Stimulated activated CD4-positive, alpha-beta T cell treated with anti-CD3 and anti-CD28 coated beads, Interleukin-15, amount 100 ng/mL, for 24 hours (primary cell): ENCODE data around the gene STRIP2.
"Not testable (repeated sequence)": the region's sequence is repeated elsewhere in the genome, so short reads cannot be mapped to it uniquely, and the experiment has no call there.

Source experiments
- DNase-seq: peaks from one replicate; pipeline ENCODE4 v3.0.0-alpha.2; 2020

Gene STRIP2

GRCh38 chr7:129498021-129498420 lies 63.8 kb downstream of the STRIP2 start:
- no peak for DNase-seq

GRCh38 chr7:129499999-129500398 lies 65.8 kb downstream of the STRIP2 start:
- no peak for DNase-seq

DNA sequence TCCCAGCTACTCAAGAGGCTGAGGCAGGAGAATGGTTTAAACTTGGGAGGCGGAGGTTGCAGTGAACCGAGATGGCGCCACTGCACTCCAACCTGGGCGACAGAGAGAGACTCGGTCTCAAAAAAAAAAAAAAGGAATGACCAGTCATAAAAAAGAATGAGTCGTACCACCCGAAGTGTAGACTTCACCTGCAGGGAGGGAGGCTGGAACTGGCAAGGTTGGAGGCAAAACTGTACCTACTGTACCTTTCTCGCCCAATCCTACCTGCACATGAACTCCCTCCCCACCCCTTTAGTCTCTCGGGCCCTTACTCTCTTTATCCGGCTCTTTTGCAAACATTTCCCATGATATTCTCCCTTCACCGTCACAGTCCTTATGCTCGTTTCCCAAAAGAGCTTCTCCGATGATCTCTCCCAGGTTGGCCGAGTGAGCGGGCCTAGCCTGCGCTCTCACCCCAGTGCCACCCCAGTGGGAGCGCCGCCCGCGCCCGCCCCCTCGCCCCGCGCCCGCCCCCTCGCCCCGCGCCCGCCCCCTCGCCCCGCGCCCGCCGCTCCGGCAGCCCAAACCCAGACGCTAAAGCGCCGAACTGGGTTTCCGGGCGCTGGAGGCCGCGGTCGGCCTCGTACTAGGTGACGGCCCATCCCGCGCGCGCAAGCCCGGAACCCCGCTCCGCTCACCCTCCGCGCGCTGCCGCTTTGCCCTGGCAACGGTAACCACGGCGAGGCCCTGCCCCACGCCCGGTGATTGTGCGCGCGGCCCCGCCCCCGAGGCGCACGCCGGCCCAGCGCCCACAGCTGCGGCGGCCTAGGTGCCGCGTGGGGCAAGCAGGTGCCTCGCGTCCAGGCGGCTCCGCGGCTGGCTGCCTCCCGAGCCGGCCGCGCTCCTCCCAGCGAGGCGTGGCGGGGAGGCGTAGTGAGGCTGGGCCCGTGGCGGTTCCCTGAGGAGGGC lies 67.8 kb downstream of the STRIP2 start, which contains the start of gene SMKR1:
Gene SMKR1 (plus strand): TSS at position 772 of the 948 bp plus-strand sequence. CDS start 294 bp downstream, outside the sequence.
- peak; percentile 93 for DNase-seq

DNA sequence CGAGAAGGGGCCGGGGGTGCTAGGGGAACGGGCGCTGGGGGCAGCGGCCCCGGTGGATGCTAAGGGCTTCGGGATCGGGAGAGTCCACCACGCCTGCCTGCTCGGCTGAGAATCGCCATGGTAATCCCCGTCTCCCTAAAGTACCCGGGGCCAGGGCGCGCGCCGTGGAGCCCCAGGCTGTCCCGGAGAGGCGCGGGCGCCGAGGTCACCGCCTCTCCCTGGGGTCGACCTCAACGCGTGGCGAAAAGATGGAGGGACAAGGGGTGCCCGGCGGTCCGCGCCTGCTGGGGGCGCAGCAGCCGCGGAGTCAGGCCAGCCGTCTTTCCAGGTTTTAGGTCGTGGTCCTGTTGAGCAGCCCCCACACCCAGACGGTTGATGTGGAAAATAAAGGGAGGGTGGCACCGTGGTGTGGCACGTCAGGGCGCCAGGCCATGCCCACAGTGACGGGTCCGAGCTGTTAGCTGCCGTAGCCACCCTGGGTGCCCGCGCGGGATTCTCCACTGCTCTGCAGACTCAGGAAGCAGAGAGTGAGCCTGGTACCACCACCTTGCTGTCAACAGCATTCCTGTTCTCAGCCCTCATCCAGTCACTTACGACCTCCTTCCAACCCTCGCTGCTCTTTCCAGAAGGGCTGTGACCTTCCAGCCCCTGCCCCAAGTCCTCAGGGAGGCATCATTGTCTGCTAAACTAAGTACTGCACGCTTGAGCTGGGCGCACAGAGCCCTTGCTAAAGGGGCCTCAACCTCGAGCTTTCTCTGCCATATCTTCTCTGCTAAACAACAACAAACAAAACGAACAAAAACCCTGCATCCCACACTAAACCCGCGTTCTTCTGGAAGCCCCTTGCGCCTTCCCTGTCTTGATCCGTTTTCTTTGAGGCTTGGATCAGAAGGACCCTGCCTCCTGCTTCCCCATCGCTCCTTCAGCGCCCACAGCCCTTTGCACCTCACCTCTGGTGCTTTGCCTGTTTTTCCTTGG lies 68.8 kb downstream of the STRIP2 start:
- peak; percentile 34 for DNase-seq

DNA sequence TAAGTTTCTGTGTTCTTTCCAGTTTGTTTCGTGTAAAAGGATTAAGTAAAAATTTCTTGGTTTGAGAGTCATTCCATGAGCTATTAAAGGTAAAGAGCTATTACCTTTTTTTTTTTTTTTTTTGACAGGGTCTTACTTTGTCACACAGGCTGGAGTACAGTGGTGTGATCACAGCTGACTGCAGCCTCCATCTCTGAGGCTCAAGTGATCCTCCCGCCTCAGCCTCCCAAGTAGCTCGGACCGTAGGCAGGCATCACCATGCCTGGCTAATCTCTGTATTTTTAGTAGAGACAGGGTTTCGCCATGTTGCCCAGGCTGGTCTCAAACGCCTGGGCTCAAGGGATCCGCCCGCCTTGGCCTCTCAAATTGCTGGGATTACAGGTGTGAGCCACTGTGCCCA lies 69.5 kb downstream of the STRIP2 start:
- no peak for DNase-seq

DNA sequence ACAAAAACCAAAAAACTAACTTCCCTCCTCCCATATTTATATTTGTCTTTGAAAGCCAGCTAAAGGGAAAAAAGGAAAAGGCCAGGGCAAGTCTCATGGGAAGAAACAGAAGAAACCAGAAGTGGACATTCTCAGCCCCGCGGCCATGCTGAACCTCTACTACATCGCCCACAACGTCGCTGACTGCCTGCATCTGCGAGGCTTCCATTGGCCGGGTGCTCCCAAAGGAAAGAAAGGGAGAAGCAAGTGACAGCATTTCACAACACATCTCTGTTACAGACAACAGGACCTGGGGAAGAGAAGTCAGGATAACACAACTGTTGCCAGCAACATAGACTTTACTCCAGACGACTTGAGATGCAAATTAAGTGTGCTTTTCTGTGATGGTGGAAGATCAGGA lies 78.0 kb downstream of the STRIP2 start:
- no peak for DNase-seq

GRCh38 chr7:129513546-129513945 lies 79.3 kb downstream of the STRIP2 start:
- DNase-seq: no peak

- no peak for DNase-seq
These were observed 80.5 kb downstream of the STRIP2 start for GRCh38 chr7:129514683-129515082.

GRCh38 chr7:129515381-129515780 lies 81.1 kb downstream of the STRIP2 start:
- DNase-seq: no peak

- DNase-seq: no peak
These were observed 83.7 kb downstream of the STRIP2 start for GRCh38 chr7:129517931-129518330.

- DNase-seq: no peak
These were observed 85.2 kb downstream of the STRIP2 start for GRCh38 chr7:129519464-129519863.

- DNase-seq: no peak
These were observed 88.1 kb downstream of the STRIP2 start for GRCh38 chr7:129522088-129522970.

DNA sequence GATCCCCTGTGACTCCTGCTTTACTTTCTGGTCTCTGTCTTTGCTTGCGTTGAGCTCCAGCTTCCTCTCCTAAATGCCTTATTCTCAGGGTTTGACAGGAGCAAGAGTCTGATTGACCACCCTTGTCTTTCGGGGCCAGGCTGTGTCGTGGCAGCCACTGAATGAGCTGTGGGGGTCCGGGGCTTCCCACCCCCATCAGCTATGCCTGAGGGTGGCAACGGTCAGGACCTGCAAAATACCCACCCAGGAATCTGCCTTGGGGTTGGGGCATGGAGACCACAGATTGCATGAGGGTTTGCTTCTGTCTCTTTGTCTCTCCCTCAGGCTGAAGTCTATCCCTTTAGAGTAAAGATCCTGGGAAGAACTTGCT lies 88.7 kb downstream of the STRIP2 start:
- no peak for DNase-seq

DNA sequence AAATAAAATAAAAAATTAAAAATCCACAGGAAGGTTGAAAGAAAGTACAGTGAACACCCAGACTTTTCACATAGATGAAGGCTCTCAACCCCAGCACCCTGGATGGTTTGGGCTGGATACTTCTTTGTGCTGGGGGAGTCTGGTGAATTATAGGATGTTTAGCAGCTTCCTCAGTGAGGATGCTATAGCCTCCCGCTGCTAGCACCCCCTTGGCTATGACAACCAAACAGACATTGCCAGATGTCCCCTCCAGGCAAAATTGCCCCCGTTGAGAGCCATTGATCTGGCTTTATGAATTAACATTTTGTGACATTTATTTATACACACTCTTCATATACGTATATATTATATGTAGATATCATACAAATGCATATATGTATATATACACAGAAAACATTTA lies 89.7 kb downstream of the STRIP2 start:
- DNase-seq: no peak

GRCh38 chr7:129524405-129524804 lies 90.2 kb downstream of the STRIP2 start:
- DNase-seq: not testable (repeated sequence)

DNA sequence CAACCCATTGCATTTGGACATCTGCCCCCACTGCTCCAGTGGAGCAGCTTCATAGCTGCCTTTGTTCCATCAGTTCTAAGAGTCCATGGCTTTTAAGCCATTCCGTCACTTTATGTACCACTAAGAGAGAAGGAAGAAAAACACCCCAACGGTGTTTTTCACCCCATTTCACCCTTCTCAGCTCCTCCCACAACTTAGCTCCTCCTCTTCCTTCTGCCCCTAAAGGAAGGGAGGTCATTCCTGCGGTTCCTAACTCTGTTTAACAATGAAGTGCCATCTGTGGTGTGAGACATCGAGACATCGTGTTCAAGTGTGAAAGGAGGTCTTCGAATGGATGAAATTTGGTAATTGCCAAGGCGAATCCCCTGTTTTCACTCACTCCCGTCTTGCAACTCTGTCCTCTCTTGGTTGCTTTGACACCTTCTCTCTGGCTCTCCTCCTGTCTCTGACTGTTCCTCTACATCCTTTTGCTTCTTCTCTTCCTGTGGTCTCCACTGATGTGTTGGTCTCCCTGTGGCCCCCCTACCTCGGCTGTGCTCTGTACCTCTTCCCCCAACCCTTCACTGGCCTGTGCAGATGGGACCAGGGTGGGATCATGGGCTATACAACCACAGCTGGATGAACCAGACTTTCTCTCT lies 91.1 kb downstream of the STRIP2 start:
- no peak for DNase-seq

- no peak for DNase-seq
These were observed 95.4 kb downstream of the STRIP2 start for GRCh38 chr7:129529643-129530042.

GRCh38 chr7:129530795-129531391 lies 96.7 kb downstream of the STRIP2 start:
- DNase-seq: peak; percentile 71

- no peak for DNase-seq
These were observed 97.5 kb downstream of the STRIP2 start for GRCh38 chr7:129531721-129532120.

DNA sequence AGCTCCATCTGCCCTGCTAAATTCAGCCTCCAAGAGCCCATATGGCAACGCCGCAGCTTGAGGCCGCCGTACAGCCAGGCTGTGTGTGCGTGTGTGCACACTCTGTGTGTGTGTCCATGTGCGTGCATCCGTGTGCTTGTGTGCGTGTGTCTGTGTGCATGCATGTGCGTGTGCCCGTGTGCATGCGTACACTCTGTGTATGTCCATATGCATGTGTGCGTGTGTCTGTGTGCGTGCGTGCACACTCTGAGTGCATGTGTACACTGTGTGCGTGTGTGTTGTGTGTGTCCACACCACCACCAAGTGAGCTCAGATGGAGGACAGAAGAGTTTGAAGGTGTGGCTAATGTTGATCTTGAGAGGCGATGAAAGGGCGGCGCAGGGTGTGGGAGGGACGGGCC lies 98.1 kb downstream of the STRIP2 start:
- DNase-seq: no peak

- DNase-seq: not testable (repeated sequence)
These were observed 100.5 kb downstream of the STRIP2 start for GRCh38 chr7:129534558-129535274.
